H1 (cell line): ENCODE data around the gene CDCA3. TPM values are rescaled to one million over a fixed set of nuclear protein-coding genes. Genes with fewer than 3 reads are reported as not detected.
"Not testable (repeated sequence)": the region's sequence is repeated elsewhere in the genome, so short reads cannot be mapped to it uniquely, and the experiment has no call there.

Experiments
- CTCF ChIA-PET: fragments of 300-600 bp; sonication (Branson Sonifier 250); formaldehyde crosslinking; loops from one replicate; lab custom pipeline; 2021; ENCODE audit not compliant: partially characterized antibody; lab: Charles Lee
- POLR2A ChIA-PET: fragments of 300-600 bp; sonication (Branson Sonifier 250); formaldehyde crosslinking; loops from one replicate; lab custom pipeline; 2021; ENCODE audit warnings: inconsistent platforms; ENCODE audit not compliant: partially characterized antibody; lab: Charles Lee
- DNase-seq, 2 experiments: peaks; one replicate each; pipeline versions ENCODE4 v3.0.0 to v3.0.0-alpha.2; 2010 to 2022; ENCODE audit warnings: low spot score in 2 of 2, low read depth in 1 of 2, mixed read lengths in 1 of 2
- FAIRE-seq: peaks from 2 replicates; lab custom pipeline; 2011; peaks lifted over from hg19 to GRCh38; lab: Jason Lieb, UNC
- H2AFZ ChIP-seq: 2 replicates; pipeline ENCODE4 v1.8.1; 2012; ENCODE audit warnings: low read length, inconsistent platforms
- H2AK5ac ChIP-seq: 2 replicates; pipeline ENCODE4 v1.6.1; 2013; ENCODE audit warnings: low read depth, low read length
- H2BK120ac ChIP-seq: replicated peaks from 2 replicates; pipeline ENCODE3; 2013; ENCODE audit warnings: low read depth, low read length, inconsistent platforms
- H2BK12ac ChIP-seq: 2 replicates; pipeline ENCODE4 v1.6.1; 2013; ENCODE audit warnings: low read depth, low read length
- H2BK15ac ChIP-seq: 2 replicates; pipeline ENCODE4 v1.6.1; 2013; ENCODE audit warnings: low read length
- H2BK20ac ChIP-seq: 2 replicates; pipeline ENCODE4 v1.6.1; 2013; ENCODE audit warnings: low read length
- H2BK5ac ChIP-seq: 2 replicates; pipeline ENCODE4 v1.6.1; 2013; ENCODE audit warnings: low read depth, low read length
- H3K14ac ChIP-seq: 2 replicates; pipeline ENCODE4 v1.6.1; 2013; ENCODE audit warnings: inconsistent platforms; ENCODE audit not compliant: insufficient read length
- H3K18ac ChIP-seq: 2 replicates; pipeline ENCODE4 v1.6.1; 2013; ENCODE audit warnings: low read length; ENCODE audit errors: extremely low read depth
- H3K23ac ChIP-seq: 2 replicates; pipeline ENCODE4 v1.6.1; 2013; ENCODE audit warnings: inconsistent platforms; ENCODE audit not compliant: insufficient read length
- H3K23me2 ChIP-seq: 2 replicates; pipeline ENCODE4 v1.6.1; 2013; ENCODE audit warnings: low read depth, low read length
- H3K27ac ChIP-seq: 2 replicates; pipeline ENCODE4 v1.6.1; 2011; ENCODE audit warnings: low read depth, low read length, inconsistent platforms
- H3K27me3 ChIP-seq, 4 experiments: replicated peaks in 1 of 4; 1 replicate in 1 of 4; 2 replicates in 3 of 4; pipeline versions ENCODE4 v1.6.1 to v1.8.1; 2011 to 2013; ENCODE audit warnings: low read length in 3 of 4, mild to moderate bottlenecking in 3 of 4, inconsistent platforms in 2 of 4, mixed read lengths in 2 of 4, moderate library complexity in 1 of 4; ENCODE audit not compliant: control insufficient read depth in 3 of 4, insufficient read depth in 3 of 4; ENCODE audit errors: extremely low read depth in 1 of 4
- H3K36me3 ChIP-seq, 4 experiments: 2 replicates each; pipeline versions ENCODE4 v1.6.1 to v1.8.1; 2011 to 2013; ENCODE audit warnings: mild to moderate bottlenecking in 4 of 4, low read length in 3 of 4, moderate library complexity in 2 of 4, control low read depth in 1 of 4, inconsistent platforms in 1 of 4; ENCODE audit not compliant: insufficient read depth in 4 of 4, control insufficient read depth in 2 of 4
- H3K4ac ChIP-seq: replicated peaks from 2 replicates; pipeline ENCODE3; 2013; ENCODE audit warnings: low read length, low read depth, mixed read lengths, inconsistent platforms; ENCODE audit not compliant: insufficient read length
- H3K4me1 ChIP-seq, 4 experiments: replicated peaks in 1 of 4; 1 replicate in 1 of 4; 2 replicates in 3 of 4; pipeline versions ENCODE4 v1.6.1 to v1.8.1; 2011 to 2013; ENCODE audit warnings: low read length in 3 of 4, inconsistent platforms in 2 of 4, mixed read lengths in 1 of 4; ENCODE audit not compliant: insufficient read depth in 4 of 4, control insufficient read depth in 3 of 4
- H3K4me2 ChIP-seq, 2 experiments: 2 replicates each; pipeline versions ENCODE4 v1.6.1 to v1.8.1; 2011 to 2013; ENCODE audit warnings: low read depth in 2 of 2, low read length in 2 of 2, control low read depth in 1 of 2, inconsistent platforms in 1 of 2, mild to moderate bottlenecking in 1 of 2; ENCODE audit not compliant: insufficient read depth in 1 of 2
- H3K4me3 ChIP-seq, 4 experiments: fragments of 200-600, 300-600 bp in 1 of 4; sonication (generic), shearing (Covaris generic), sonication (Bioruptor Twin) in 1 of 4; 2 replicates each; pipeline versions ENCODE4 v1.5.1 to v1.8.1; 2011 to 2016; ENCODE audit warnings: low read length in 4 of 4, low read depth in 3 of 4, control low read depth in 2 of 4, inconsistent platforms in 2 of 4, mild to moderate bottlenecking in 2 of 4, mixed read lengths in 1 of 4, moderate library complexity in 1 of 4; ENCODE audit not compliant: insufficient read depth in 2 of 4; ENCODE audit errors: extremely low read depth in 1 of 4
- H3K56ac ChIP-seq: replicated peaks from 2 replicates; pipeline ENCODE3; 2013; ENCODE audit warnings: low read depth, mild to moderate bottlenecking, mixed read lengths, low read length, inconsistent platforms; ENCODE audit not compliant: insufficient read length
- H3K79me1 ChIP-seq: 2 replicates; pipeline ENCODE4 v1.6.1; 2013; ENCODE audit warnings: low read depth, low read length, control low read depth
- H3K79me2 ChIP-seq, 2 experiments: 2 replicates each; pipeline versions ENCODE4 v1.6.1 to v1.8.1; 2012 to 2013; ENCODE audit warnings: low read length in 2 of 2, mild to moderate bottlenecking in 2 of 2, inconsistent platforms in 1 of 2; ENCODE audit not compliant: insufficient read depth in 2 of 2, control insufficient read depth in 1 of 2
- H3K9ac ChIP-seq, 4 experiments: replicated peaks in 1 of 4; 1 replicate in 1 of 4; 2 replicates in 3 of 4; pipeline versions ENCODE4 v1.6.1 to v1.8.1; 2011 to 2013; ENCODE audit warnings: low read depth in 3 of 4, low read length in 3 of 4, control low read depth in 2 of 4, mild to moderate bottlenecking in 2 of 4, moderate library complexity in 2 of 4, inconsistent platforms in 1 of 4; ENCODE audit errors: extremely low read depth in 1 of 4
- H3K9me3 ChIP-seq, 2 experiments: 2 replicates each; pipeline versions ENCODE4 v1.6.1 to v1.8.1; 2012 to 2013; ENCODE audit warnings: mild to moderate bottlenecking in 2 of 2, moderate library complexity in 2 of 2, control low read depth in 1 of 2, inconsistent platforms in 1 of 2, low read depth in 1 of 2, low read length in 1 of 2, mixed read lengths in 1 of 2; ENCODE audit not compliant: insufficient read depth in 2 of 2
- H4K20me1 ChIP-seq, 2 experiments: replicated peaks in 1 of 2; 2 replicates each; pipeline versions ENCODE3 to v1.8.1; 2011 to 2013; ENCODE audit warnings: inconsistent platforms in 2 of 2, low read length in 2 of 2, mild to moderate bottlenecking in 1 of 2; ENCODE audit not compliant: insufficient read depth in 2 of 2, control insufficient read depth in 1 of 2
- H4K5ac ChIP-seq: 2 replicates; pipeline ENCODE4 v1.6.1; 2013; ENCODE audit warnings: low read length, low read depth, mixed read lengths, inconsistent platforms; ENCODE audit not compliant: insufficient read length
- H4K8ac ChIP-seq: 2 replicates; pipeline ENCODE4 v1.8.0; 2013; ENCODE audit warnings: mild to moderate bottlenecking, moderate library complexity, low read length, inconsistent platforms; ENCODE audit not compliant: insufficient read depth; ENCODE audit errors: extremely low read depth
- H4K91ac ChIP-seq: replicated peaks from 2 replicates; pipeline ENCODE3; 2013; ENCODE audit warnings: low read length, mixed read lengths, inconsistent platforms; ENCODE audit not compliant: insufficient read length
- WGBS, 2 experiments: shearing (Covaris generic) in 1 of 2; methylation state at CpG; one replicate each; pipeline versions ENCODE4 v1.1.6 to v1.1.7; 2013 to 2015; ENCODE audit warnings: low lambda C conversion rate in 2 of 2, mixed read lengths in 2 of 2, inconsistent platforms in 1 of 2, low coverage in 1 of 2, missing lambda C conversion rate in 1 of 2; ENCODE audit not compliant: insufficient replicate concordance in 2 of 2, insufficient coverage in 1 of 2, insufficient read length in 1 of 2; ENCODE audit errors: extremely low coverage in 1 of 2, missing lambda C conversion rate in 1 of 2; 5-methylcytosine and 5-hydroxymethylcytosine counted together
- polyA plus RNA-seq, 7 experiments: library from polyadenylated mRNA; depleted of rRNA in 3 of 7; stranded (reverse) in 5 of 7; unstranded in 2 of 7; fragments of >200 nt in 5 of 7; fragments of 200-250 nt in 2 of 7; gene quantifications; 1 replicate in 5 of 7; 2 replicates in 1 of 7; 4 replicates in 1 of 7; pipeline versions ENCODE4 v1.2.1 to v1.2.3, GENCODE V29; 2011 to 2013; ENCODE audit warnings: missing spikeins in 2 of 7, mixed read lengths in 2 of 7
- total RNA-seq: library from RNA; stranded (reverse); fragmentation: NEBNext Ultra II Directional; extraction: Animal tissue kit (Norgen Biotek cat#: 25700); gene quantifications from 2 replicates; pipeline ENCODE4 v1.2.1, GENCODE V29; 2021

Gene CDCA3
- total and polyA plus RNA-seq, 2 of the 8 experiments (the other 6 are each of a cell fraction or from before 2014, with no cell fraction given): 47.7 to 71.2 TPM

- Histone ChIP-seq H2BK12ac (peak overlapping the region; percentile 10; the same call in 1 of the 2 replicates), H2BK5ac (peak overlapping the region; percentile 53; the same call in 1 of the 2 replicates), H3K27ac (peak overlapping the region; percentile 76; the same call in 1 of the 2 replicates), H4K5ac (peak overlapping the region; percentile 60), H3K4me3 (peak overlapping the region in 1 of 4 experiments; percentile 53; a peak in 2 of 8 replicates), H2AK5ac (peak overlapping the region; percentile 82; the same call in 1 of the 2 replicates), H3K4me2 (peak overlapping the region; percentile 47 to 65; a peak in 2 of 4 replicates)
- H3K14ac ChIP-seq, H3K36me3 ChIP-seq, H3K23ac ChIP-seq, H3K18ac ChIP-seq, FAIRE-seq, DNase-seq, H3K9me3 ChIP-seq, H3K23me2 ChIP-seq, H3K79me1 ChIP-seq, H4K91ac ChIP-seq, H2BK15ac ChIP-seq, H3K4me1 ChIP-seq, H4K8ac ChIP-seq, H3K79me2 ChIP-seq, H4K20me1 ChIP-seq, H3K9ac ChIP-seq, H3K56ac ChIP-seq, H2AFZ ChIP-seq, H2BK20ac ChIP-seq, H3K27me3 ChIP-seq, H3K4ac ChIP-seq, H2BK120ac ChIP-seq: not testable (repeated sequence)
- 86% methylated on average over 21 of the region's 21 CpGs; no CpG with 5 or more reads in 1 of the 2 experiments for WGBS, 2 experiments
- POLR2A ChIA-PET: interaction anchor here (0.9 to 7.8 kb wide), 7 partner anchors 9 to 56 kb away, joined by 3 to 86 read pairs (median 6); partner anchors contain the start of genes ENO2, SPSB2 and TPI1
- CTCF ChIA-PET: interaction anchor here (0.6 to 1.4 kb wide), 5 partner anchors 16 to 79 kb away, joined by 3 to 6 read pairs (median 4); no protein-coding TSS in a partner anchor
Observed at GRCh38 chr12:6889775-6890573, 38.9 kb upstream of the CDCA3 start.
